NB4 (cell line): ENCODE measurements around the gene INF2.

ENCODE experiments used
- POLR2A ChIP-seq: IDR thresholded peaks from 2 replicates; pipeline ENCODE4 v1.6.1; 2011; ENCODE audit warnings: mild to moderate bottlenecking; ENCODE audit not compliant: insufficient read length; ENCODE audit errors: extremely low read depth
- TF ChIP-seq, protein P1 (sequence below): IDR thresholded peaks from one replicate; pipeline ENCODE4 v1.5.1; 2012; ENCODE audit warnings: low read depth, low read length

DNA sequence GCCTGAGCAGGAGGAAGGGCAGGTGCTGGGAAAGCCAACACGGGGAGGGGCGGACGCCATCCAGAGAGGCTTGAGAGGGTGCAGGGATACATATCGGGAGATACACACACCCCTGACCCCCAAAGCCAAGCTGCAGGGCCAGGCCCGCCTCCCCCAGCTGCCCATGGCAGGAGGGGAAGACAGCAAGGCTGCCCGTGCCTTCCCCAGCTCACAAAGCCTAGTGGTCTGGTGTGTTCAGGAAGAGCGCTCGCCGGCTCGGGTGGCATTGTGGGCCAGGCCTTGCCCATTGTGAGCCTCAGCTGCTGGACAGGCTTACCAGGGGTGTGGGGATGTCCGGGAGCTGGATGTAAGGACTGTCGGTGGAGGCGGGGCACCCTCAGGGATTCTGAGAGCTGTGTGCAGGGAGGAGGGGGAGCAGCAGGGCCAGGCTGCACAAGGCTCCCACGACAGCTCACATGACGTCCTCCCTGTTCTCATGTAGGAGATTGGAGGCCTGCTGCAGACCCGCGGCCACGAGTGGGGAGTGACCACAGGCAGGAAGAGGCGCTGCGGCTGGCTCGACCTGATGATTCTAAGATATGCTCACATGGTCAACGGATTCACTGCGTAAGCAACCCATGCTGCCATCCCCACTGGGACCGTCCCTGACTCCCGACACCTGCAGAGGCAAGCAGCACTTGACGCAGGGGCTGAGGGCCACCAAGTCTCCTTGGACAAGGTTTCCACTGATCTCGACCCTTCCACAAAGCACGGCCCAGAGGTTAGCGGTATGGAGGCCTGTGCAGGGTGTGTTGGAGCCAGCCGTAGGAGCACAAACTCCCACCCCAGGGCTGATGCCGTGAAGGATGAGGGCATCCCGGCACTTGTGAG lies 53.4 kb downstream of the INF2 start:
- TF ChIP-seq, protein P1, sequence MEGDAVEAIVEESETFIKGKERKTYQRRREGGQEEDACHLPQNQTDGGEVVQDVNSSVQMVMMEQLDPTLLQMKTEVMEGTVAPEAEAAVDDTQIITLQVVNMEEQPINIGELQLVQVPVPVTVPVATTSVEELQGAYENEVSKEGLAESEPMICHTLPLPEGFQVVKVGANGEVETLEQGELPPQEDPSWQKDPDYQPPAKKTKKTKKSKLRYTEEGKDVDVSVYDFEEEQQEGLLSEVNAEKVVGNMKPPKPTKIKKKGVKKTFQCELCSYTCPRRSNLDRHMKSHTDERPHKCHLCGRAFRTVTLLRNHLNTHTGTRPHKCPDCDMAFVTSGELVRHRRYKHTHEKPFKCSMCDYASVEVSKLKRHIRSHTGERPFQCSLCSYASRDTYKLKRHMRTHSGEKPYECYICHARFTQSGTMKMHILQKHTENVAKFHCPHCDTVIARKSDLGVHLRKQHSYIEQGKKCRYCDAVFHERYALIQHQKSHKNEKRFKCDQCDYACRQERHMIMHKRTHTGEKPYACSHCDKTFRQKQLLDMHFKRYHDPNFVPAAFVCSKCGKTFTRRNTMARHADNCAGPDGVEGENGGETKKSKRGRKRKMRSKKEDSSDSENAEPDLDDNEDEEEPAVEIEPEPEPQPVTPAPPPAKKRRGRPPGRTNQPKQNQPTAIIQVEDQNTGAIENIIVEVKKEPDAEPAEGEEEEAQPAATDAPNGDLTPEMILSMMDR = no peak
- TF ChIP-seq POLR2A = no peak
